A549 (cell line): Measurements from ENCODE around the gene E4F1. TPM values are rescaled to one million over a fixed set of nuclear protein-coding genes. Genes with fewer than 3 reads are reported as not detected.
A peak's percentile ranks its signal among the peaks of the same experiment; 100 is the strongest.

Source experiments
- ATAC-seq, 2 experiments: fragments of 200-7000 bp in 1 of 2; fragments of >200 bp in 1 of 2; cut with Nextera tagmentation in 1 of 2; cut with Tn5 transposase in 1 of 2; 3 replicates each; pipeline versions ENCODE4 v1.8.0 to v1.9.1; 2018 to 2020; ENCODE audit warnings: mild to moderate bottlenecking in 1 of 2, moderate library complexity in 1 of 2
- CTCF ChIA-PET: fragments of 300-600 bp; sonication (Branson Sonifier 250); formaldehyde crosslinking; extraction: SDS; loops from one replicate; lab custom pipeline; 2021; ENCODE audit warnings: antibody characterized with exemption, inconsistent platforms; lab: Yijun Ruan, JAX
- POLR2A ChIA-PET: fragments of 350-600 bp; formaldehyde crosslinking; extraction: SDS; loops from one replicate; lab custom pipeline; 2021; ENCODE audit warnings: antibody characterized with exemption, inconsistent platforms; lab: Yijun Ruan, JAX
- DNase-seq, 2 experiments: peaks; one replicate each; pipeline versions ENCODE4 v3.0.0 to v3.0.0-alpha.2; 2011 to 2016; ENCODE audit warnings: low read depth in 1 of 2, low spot score in 1 of 2
- FAIRE-seq: peaks from 2 replicates; lab custom pipeline; 2011; peaks lifted over from hg19 to GRCh38; lab: Jason Lieb, UNC
- H3K27ac ChIP-seq, 2 experiments: fragments of >200 bp; sonication (Bioruptor Twin); formaldehyde crosslinking; 3 replicates each; pipeline ENCODE4 v1.5.1; 2016 to 2017
- H3K4me1 ChIP-seq: fragments of >200 bp; sonication (Bioruptor Twin); formaldehyde crosslinking; 3 replicates; pipeline ENCODE4 v1.6.1; 2016
- H3K4me2 ChIP-seq: fragments of >200 bp; sonication (Bioruptor Twin); formaldehyde crosslinking; 3 replicates; pipeline ENCODE4 v1.6.1; 2016
- H3K4me3 ChIP-seq: fragments of >200 bp; sonication (Bioruptor Twin); formaldehyde crosslinking; 3 replicates; pipeline ENCODE4 v1.5.1; 2016
- H3K9me3 ChIP-seq: fragments of >200 bp; sonication (Bioruptor Twin); formaldehyde crosslinking; 3 replicates; pipeline ENCODE4 v1.6.1; 2016
- CEBPB ChIP-seq, 2 experiments: fragments of >200 bp in 1 of 2; sonication (Bioruptor Twin) in 1 of 2; formaldehyde crosslinking in 1 of 2; IDR thresholded peaks; 2 replicates each; pipeline ENCODE4 v1.6.1; 2012 to 2016
- EHMT2 ChIP-seq: fragments of 200-600 bp; sonication (generic); IDR thresholded peaks from 2 replicates; pipeline ENCODE4 v1.6.1; 2016; ENCODE audit warnings: antibody characterized with exemption, low read depth, mild to moderate bottlenecking, moderate library complexity
- FOSB ChIP-seq: fragments of 250-450 bp; sonication (Bioruptor Pico); IDR thresholded peaks from 2 replicates; pipeline ENCODE4 v1.5.0; 2020; ENCODE audit warnings: mild to moderate bottlenecking, moderate library complexity
- FOSL2 ChIP-seq, 2 experiments: fragments of 450-650 bp in 1 of 2; fragments of >200 bp in 1 of 2; sonication (Bioruptor Twin) in 1 of 2; formaldehyde crosslinking; IDR thresholded peaks; 2 replicates each; pipeline versions ENCODE4 v1.5.0 to v1.6.1; 2016 to 2020; ENCODE audit warnings: mild to moderate bottlenecking in 1 of 2, moderate library complexity in 1 of 2
- FOXS1 ChIP-seq: fragments of 250-450 bp; sonication (Bioruptor Pico); IDR thresholded peaks from 2 replicates; pipeline ENCODE4 v1.5.0; 2020; ENCODE audit warnings: mild to moderate bottlenecking, moderate library complexity
- HDAC2 ChIP-seq: fragments of 200-600 bp; sonication (generic); IDR thresholded peaks from 2 replicates; pipeline ENCODE4 v1.6.1; 2016
- HOXA7 ChIP-seq: fragments of 250-450 bp; sonication (Bioruptor Pico); IDR thresholded peaks from 2 replicates; pipeline ENCODE4 v1.5.0; 2020; ENCODE audit warnings: mild to moderate bottlenecking, moderate library complexity
- JUN ChIP-seq, 2 experiments: fragments of >200 bp; sonication (Bioruptor Twin); formaldehyde crosslinking; IDR thresholded peaks; 2 replicates in 1 of 2; 3 replicates in 1 of 2; pipeline ENCODE4 v1.6.1; 2016 to 2017
- JUNB ChIP-seq: fragments of >200 bp; sonication (Bioruptor Twin); formaldehyde crosslinking; IDR thresholded peaks from 2 replicates; pipeline ENCODE4 v1.6.1; 2016
- KDM1A ChIP-seq: fragments of 200-600 bp; sonication (generic); IDR thresholded peaks from 2 replicates; pipeline ENCODE4 v1.6.1; 2016; ENCODE audit warnings: low read depth, mild to moderate bottlenecking
- MAFK ChIP-seq: fragments of 450-650 bp; IDR thresholded peaks from 2 replicates; pipeline ENCODE4 v1.6.1; 2014; ENCODE audit not compliant: partially characterized antibody
- MYC ChIP-seq: IDR thresholded peaks from 2 replicates; pipeline ENCODE4 v1.6.1; 2012; ENCODE audit warnings: mild to moderate bottlenecking, inconsistent platforms, low read length, improper control_type of control experiment, borderline replicate concordance
- NFE2L2 ChIP-seq: fragments of 150-350 bp; conservative IDR thresholded peaks from 2 replicates; pipeline ENCODE4 v1.6.1; 2014; ENCODE audit warnings: low read length
- PHF8 ChIP-seq: fragments of 200-600 bp; sonication (generic); IDR thresholded peaks from 2 replicates; pipeline ENCODE4 v1.6.1; 2016; ENCODE audit warnings: low read depth, mild to moderate bottlenecking, antibody characterized with exemption, moderate library complexity, borderline replicate concordance
- POLR2AphosphoS2 ChIP-seq: conservative IDR thresholded peaks from 2 replicates; pipeline ENCODE4 v1.6.1; 2012; ENCODE audit warnings: low read length, improper control_type of control experiment, inconsistent platforms
- RAD21 ChIP-seq, 2 experiments: fragments of >200 bp in 1 of 2; sonication (Bioruptor Twin) in 1 of 2; formaldehyde crosslinking in 1 of 2; IDR thresholded peaks in 1 of 2; conservative IDR thresholded peaks in 1 of 2; 2 replicates in 1 of 2; 3 replicates in 1 of 2; pipeline ENCODE4 v1.6.1; 2012 to 2018; ENCODE audit warnings: inconsistent platforms in 1 of 2
- RFX5 ChIP-seq: fragments of 450-650 bp; IDR thresholded peaks from 2 replicates; pipeline ENCODE4 v1.7.1; 2014; ENCODE audit warnings: antibody characterized with exemption, mild to moderate bottlenecking, moderate library complexity
- RNF2 ChIP-seq: fragments of 200-600 bp; sonication (generic); IDR thresholded peaks from 2 replicates; pipeline ENCODE4 v1.6.1; 2016; ENCODE audit warnings: low read depth, mild to moderate bottlenecking, antibody characterized with exemption, moderate library complexity, borderline replicate concordance
- SMC3 ChIP-seq: fragments of >200 bp; sonication (Bioruptor Twin); formaldehyde crosslinking; IDR thresholded peaks from 3 replicates; pipeline ENCODE4 v1.6.1; 2018; ENCODE audit warnings: inconsistent platforms
- ZFP36 ChIP-seq: fragments of 450-650 bp; IDR thresholded peaks from 2 replicates; pipeline ENCODE4 v1.6.1; 2014; ENCODE audit warnings: borderline replicate concordance; ENCODE audit not compliant: partially characterized antibody
- ZSCAN20 ChIP-seq: fragments of 250-450 bp; sonication (Bioruptor Pico); IDR thresholded peaks from 2 replicates; pipeline ENCODE4 v1.8.0; 2022; ENCODE audit warnings: mild to moderate bottlenecking, moderate library complexity
- WGBS: methylation state at CpG from one replicate; pipeline ENCODE4 v1.1.6; 2017; ENCODE audit errors: missing lambda C conversion rate; 5-methylcytosine and 5-hydroxymethylcytosine counted together
- polyA plus RNA-seq, 4 experiments: library from polyadenylated mRNA; depleted of rRNA in 3 of 4; stranded (reverse); fragments of >200 nt; fragmentation: RNase III in 1 of 4; extraction: RNeasy Plus Mini Kit Qiagen cat#74134 plus additional on column Dnase treatment in 1 of 4; gene quantifications; 2 replicates in 3 of 4; 3 replicates in 1 of 4; pipeline ENCODE4 v1.2.3, GENCODE V29; 2011 to 2017
- TF ChIP-seq, protein P1 (sequence below): fragments of 200-600 bp; sonication (generic); IDR thresholded peaks from 2 replicates; pipeline ENCODE4 v1.6.1; 2016; ENCODE audit warnings: antibody characterized with exemption, mild to moderate bottlenecking, moderate library complexity
- TF ChIP-seq, protein P2 (sequence below): fragments of 250-450 bp; sonication (Bioruptor Pico); IDR thresholded peaks from 2 replicates; pipeline ENCODE4 v1.5.0; 2020; ENCODE audit warnings: low read depth, mild to moderate bottlenecking, moderate library complexity
- TF ChIP-seq, protein P3 (sequence below): fragments of >200 bp; sonication (Bioruptor Twin); formaldehyde crosslinking; IDR thresholded peaks from 3 replicates; pipeline ENCODE4 v1.6.1; 2016
- TF ChIP-seq, protein P4 (sequence below): IDR thresholded peaks from 2 replicates; pipeline ENCODE4 v1.6.1; 2012

Gene E4F1
- polyA plus RNA-seq, 2 of the 4 experiments (the other 2 are of a cell fraction): 10.4 to 23.3 TPM

DNA sequence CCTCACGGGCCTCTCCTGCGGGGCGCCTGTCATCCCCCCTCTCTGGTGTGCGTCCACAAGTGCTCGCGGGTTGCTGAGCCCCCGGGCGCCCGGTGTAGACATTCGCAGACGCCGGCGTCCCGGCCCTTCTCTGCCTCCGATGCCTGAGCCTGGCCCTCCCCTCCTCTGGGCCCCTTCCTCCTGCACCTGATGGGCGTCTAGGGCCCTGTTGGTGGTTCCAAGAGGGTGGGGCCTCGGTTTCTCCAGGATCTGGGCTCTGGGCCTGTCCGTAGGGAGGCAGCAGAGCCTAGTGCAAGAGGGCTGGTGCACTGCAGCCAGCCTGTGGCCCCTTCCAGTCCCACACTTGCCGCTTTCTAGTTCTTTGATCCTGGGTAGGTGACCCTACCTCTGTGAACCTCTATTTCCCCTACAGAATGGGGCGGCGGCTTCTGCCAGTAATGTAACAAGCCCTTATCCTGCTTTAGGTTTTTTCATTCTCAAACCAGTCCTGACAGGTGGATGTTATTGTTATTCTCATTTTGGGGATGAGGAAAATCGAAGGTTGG, 623 bp downstream of the E4F1 start:
- TF ChIP-seq, protein P1, sequence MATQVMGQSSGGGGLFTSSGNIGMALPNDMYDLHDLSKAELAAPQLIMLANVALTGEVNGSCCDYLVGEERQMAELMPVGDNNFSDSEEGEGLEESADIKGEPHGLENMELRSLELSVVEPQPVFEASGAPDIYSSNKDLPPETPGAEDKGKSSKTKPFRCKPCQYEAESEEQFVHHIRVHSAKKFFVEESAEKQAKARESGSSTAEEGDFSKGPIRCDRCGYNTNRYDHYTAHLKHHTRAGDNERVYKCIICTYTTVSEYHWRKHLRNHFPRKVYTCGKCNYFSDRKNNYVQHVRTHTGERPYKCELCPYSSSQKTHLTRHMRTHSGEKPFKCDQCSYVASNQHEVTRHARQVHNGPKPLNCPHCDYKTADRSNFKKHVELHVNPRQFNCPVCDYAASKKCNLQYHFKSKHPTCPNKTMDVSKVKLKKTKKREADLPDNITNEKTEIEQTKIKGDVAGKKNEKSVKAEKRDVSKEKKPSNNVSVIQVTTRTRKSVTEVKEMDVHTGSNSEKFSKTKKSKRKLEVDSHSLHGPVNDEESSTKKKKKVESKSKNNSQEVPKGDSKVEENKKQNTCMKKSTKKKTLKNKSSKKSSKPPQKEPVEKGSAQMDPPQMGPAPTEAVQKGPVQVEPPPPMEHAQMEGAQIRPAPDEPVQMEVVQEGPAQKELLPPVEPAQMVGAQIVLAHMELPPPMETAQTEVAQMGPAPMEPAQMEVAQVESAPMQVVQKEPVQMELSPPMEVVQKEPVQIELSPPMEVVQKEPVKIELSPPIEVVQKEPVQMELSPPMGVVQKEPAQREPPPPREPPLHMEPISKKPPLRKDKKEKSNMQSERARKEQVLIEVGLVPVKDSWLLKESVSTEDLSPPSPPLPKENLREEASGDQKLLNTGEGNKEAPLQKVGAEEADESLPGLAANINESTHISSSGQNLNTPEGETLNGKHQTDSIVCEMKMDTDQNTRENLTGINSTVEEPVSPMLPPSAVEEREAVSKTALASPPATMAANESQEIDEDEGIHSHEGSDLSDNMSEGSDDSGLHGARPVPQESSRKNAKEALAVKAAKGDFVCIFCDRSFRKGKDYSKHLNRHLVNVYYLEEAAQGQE: no peak
- TF ChIP-seq PHF8: peak; percentile 25; the same call in 1 of the 2 replicates
- TF ChIP-seq MAFK: no peak
- 0 out of 5 replicates have a peak, but pooled peaks of 1 of the 2 experiments have one; percentile 5 for TF ChIP-seq JUN (IDR thresholded peaks at IDR 0.05)
- no peak for TF ChIP-seq POLR2AphosphoS2
- TF ChIP-seq JUNB: no peak
- no peak for TF ChIP-seq KDM1A
- TF ChIP-seq RNF2: no peak
- peak in 1 of 2 experiments; percentile 39; a peak in 3 of 5 replicates for TF ChIP-seq RAD21 (conservative IDR thresholded peaks at IDR 0.05 in 1 of 2, IDR thresholded peaks at IDR 0.05 in 1 of 2)
- no peak for TF ChIP-seq HDAC2
- TF ChIP-seq, protein P2, sequence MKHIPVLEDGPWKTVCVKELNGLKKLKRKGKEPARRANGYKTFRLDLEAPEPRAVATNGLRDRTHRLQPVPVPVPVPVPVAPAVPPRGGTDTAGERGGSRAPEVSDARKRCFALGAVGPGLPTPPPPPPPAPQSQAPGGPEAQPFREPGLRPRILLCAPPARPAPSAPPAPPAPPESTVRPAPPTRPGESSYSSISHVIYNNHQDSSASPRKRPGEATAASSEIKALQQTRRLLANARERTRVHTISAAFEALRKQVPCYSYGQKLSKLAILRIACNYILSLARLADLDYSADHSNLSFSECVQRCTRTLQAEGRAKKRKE (CRISPR knock-in tag): no peak
- TF ChIP-seq, protein P3, sequence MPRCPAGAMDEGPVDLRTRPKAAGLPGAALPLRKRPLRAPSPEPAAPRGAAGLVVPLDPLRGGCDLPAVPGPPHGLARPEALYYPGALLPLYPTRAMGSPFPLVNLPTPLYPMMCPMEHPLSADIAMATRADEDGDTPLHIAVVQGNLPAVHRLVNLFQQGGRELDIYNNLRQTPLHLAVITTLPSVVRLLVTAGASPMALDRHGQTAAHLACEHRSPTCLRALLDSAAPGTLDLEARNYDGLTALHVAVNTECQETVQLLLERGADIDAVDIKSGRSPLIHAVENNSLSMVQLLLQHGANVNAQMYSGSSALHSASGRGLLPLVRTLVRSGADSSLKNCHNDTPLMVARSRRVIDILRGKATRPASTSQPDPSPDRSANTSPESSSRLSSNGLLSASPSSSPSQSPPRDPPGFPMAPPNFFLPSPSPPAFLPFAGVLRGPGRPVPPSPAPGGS: no peak
- no peak for TF ChIP-seq FOXS1 (CRISPR knock-in tag)
- TF ChIP-seq FOSL2 (IDR thresholded peaks at IDR 0.05): no peak
- 0 out of 2 replicates have a peak, but pooled peaks have one; percentile 2 for TF ChIP-seq FOSL2 (CRISPR knock-in tag; IDR thresholded peaks at IDR 0.05)
- TF ChIP-seq, protein P4, sequence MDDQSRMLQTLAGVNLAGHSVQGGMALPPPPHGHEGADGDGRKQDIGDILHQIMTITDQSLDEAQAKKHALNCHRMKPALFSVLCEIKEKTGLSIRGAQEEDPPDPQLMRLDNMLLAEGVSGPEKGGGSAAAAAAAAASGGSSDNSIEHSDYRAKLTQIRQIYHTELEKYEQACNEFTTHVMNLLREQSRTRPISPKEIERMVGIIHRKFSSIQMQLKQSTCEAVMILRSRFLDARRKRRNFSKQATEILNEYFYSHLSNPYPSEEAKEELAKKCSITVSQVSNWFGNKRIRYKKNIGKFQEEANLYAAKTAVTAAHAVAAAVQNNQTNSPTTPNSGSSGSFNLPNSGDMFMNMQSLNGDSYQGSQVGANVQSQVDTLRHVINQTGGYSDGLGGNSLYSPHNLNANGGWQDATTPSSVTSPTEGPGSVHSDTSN: no peak
- H3K4me2 ChIP-seq: peak overlapping the region; percentile 99
- WGBS: 6% methylated on average over 11 of the region's 22 CpGs
- ChIA-PET POLR2A (no interaction called here), CTCF (interaction anchor here (1.5 kb wide), 1 partner anchor 28 kb away, joined by 3 read pairs; the partner anchor contains the start of gene ECI1)
- ATAC-seq (peak; percentile 72 to 73), DNase-seq (peak; percentile 53 to 61), FAIRE-seq (no peak)
- peaks cover 25% of the 10 kb centered on the region for H3K4me1 ChIP-seq
- H3K27ac ChIP-seq: peak overlapping the region; percentile 96 to 97
- peak overlapping the region; percentile 98 for H3K4me3 ChIP-seq
- H3K9me3 ChIP-seq: no peaks in the 10 kb centered on the region

DNA sequence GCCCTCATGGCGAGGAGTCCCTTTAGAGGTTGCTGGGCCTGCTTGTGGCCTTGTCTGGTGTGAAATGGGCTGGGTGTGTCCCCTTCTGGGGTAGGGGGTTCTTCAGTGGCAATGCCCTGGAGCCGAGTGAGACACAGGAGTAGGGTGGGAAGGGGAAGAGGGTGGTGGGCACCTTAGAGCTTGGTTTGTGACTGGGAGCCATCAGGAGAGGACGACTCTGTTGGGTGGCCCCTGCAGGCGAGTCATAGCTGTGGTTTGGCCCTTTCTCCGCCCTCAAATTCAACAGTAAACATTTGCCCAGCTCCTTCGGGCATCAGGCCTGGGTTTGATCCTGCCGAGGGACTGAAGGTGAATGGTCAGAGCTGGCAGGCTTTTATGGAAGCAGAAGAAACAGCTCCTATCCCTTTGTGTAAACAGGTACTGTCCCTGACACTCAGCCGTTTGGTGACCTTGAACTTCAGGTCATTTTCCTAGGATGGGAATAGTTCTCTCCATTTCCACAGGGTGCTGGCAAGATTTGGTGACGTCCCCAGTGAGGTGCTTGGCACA, 2.9 kb downstream of the E4F1 start:
- Histone ChIP-seq H3K4me1 (peaks cover 25% of the 10 kb centered on the region), H3K27ac (peak overlapping the region in 1 of 2 experiments; percentile 49; a peak in 3 of 6 replicates), H3K9me3 (no peaks in the 10 kb centered on the region), H3K4me3 (no peak overlapping the region), H3K4me2 (peak overlapping the region; percentile 50)
- FAIRE-seq: no peak
- TF ChIP-seq RAD21 (conservative IDR thresholded peaks at IDR 0.05 in 1 of 2, IDR thresholded peaks at IDR 0.05 in 1 of 2) (no peak), JUNB (no peak), RFX5 (no peak), MYC (no peak), ZFP36 (no peak), HOXA7 (CRISPR knock-in tag) (no peak), NFE2L2 (no peak), CEBPB (IDR thresholded peaks at IDR 0.05) (no peak), EHMT2 (no peak), PHF8 (no peak), KDM1A (no peak), POLR2AphosphoS2 (no peak), FOSL2 (IDR thresholded peaks at IDR 0.05) (no peak), FOSL2 (CRISPR knock-in tag; IDR thresholded peaks at IDR 0.05) (no peak), JUN (IDR thresholded peaks at IDR 0.05) (no peak), FOSB (no peak), ZSCAN20 (CRISPR knock-in tag) (no peak), SMC3 (no peak)
- TF ChIP-seq, protein P2 (CRISPR knock-in tag): no peak
- WGBS: 34% methylated on average over 9 of the region's 9 CpGs
- ATAC-seq: no peak
- CTCF ChIA-PET: interaction anchor here (0.7 to 3.8 kb wide), 6 partner anchors 14 to 275 kb away, joined by 3 to 20 read pairs (median 4); partner anchors contain the start of gene ECI1
- POLR2A ChIA-PET: interaction anchor here (0.5 to 1.1 kb wide), 3 partner anchors 11 to 71 kb away, joined by 3 to 5 read pairs (median 3); partner anchors contain the start of gene TRAF7
- no peak for DNase-seq
